BLaER1 treated with 17β-estradiol and CSF1 and Interleukin-3, amounts not matched to agents 10 nM and 100 nM (cell line): ENCODE data around the gene PARD3.
"Not testable (repeated sequence)": the region's sequence is repeated elsewhere in the genome, so short reads cannot be mapped to it uniquely, and the experiment has no call there.

Experiments
- H3K27ac ChIP-seq, 11 experiments: shearing (Covaris generic); formaldehyde crosslinking; 2 replicates each; pipeline ENCODE4 v1.8.1; 2022
- H3K27me3 ChIP-seq, 11 experiments: shearing (Covaris generic); formaldehyde crosslinking; 2 replicates each; pipeline ENCODE4 v1.8.1; 2022
- H3K36me3 ChIP-seq, 11 experiments: shearing (Covaris generic); formaldehyde crosslinking; 2 replicates each; pipeline ENCODE4 v1.8.1; 2022
- H3K4me1 ChIP-seq, 10 experiments: shearing (Covaris generic); formaldehyde crosslinking; 2 replicates each; pipeline ENCODE4 v1.8.1; 2022
- H3K4me2 ChIP-seq, 11 experiments: shearing (Covaris generic); formaldehyde crosslinking; 2 replicates each; pipeline ENCODE4 v1.8.1; 2022
- H3K4me3 ChIP-seq, 10 experiments: shearing (Covaris generic); formaldehyde crosslinking; 2 replicates each; pipeline ENCODE4 v1.8.1; 2022
- H3K9ac ChIP-seq, 11 experiments: shearing (Covaris generic); formaldehyde crosslinking; 2 replicates each; pipeline ENCODE4 v1.8.1; 2022
- H3K9me3 ChIP-seq, 11 experiments: shearing (Covaris generic); formaldehyde crosslinking; replicated peaks in 1 of 11; 2 replicates each; pipeline ENCODE4 v1.8.1; 2022
- H4K20me1 ChIP-seq, 11 experiments: shearing (Covaris generic); formaldehyde crosslinking; 2 replicates each; pipeline ENCODE4 v1.8.1; 2022
- Cebpa-rat ChIP-seq, 11 experiments: shearing (Covaris generic); IDR thresholded peaks; 2 replicates each; pipeline ENCODE4 v1.8.1; 2022

PARD3 gene

DNA sequence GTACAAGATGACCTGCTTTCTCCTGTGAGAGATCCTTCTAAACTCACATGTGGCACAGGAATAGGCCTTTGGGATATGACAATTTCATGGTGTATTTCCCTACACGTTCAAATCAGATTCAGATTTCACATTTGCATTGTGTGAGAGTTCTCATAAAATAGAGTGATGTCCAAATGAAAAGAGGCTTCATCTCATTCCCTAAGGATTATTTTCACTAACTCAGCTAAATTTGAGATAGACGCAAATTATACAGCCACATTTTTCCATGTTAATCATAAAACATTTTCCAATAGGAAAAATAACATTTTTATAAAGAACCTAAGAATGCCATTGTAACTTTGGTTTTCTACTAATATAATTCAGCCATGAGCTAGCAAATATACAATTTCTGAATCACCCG lies 35.5 kb upstream of the PARD3 start:
- Histone ChIP-seq H3K4me3 (no peak overlapping the region), H3K9ac (no peak overlapping the region), H3K27ac (no peak overlapping the region), H3K4me2 (no peak overlapping the region), H3K4me1 (no peaks in the 10 kb centered on the region), H4K20me1 (no peaks in the 10 kb centered on the region), H3K36me3 (no peaks in the 10 kb centered on the region), H3K27me3 (no peaks in the 10 kb centered on the region), H3K9me3 (no peaks in the 10 kb centered on the region)
- TF ChIP-seq Cebpa-rat (IDR thresholded peaks at IDR 0.05), result no peak

DNA sequence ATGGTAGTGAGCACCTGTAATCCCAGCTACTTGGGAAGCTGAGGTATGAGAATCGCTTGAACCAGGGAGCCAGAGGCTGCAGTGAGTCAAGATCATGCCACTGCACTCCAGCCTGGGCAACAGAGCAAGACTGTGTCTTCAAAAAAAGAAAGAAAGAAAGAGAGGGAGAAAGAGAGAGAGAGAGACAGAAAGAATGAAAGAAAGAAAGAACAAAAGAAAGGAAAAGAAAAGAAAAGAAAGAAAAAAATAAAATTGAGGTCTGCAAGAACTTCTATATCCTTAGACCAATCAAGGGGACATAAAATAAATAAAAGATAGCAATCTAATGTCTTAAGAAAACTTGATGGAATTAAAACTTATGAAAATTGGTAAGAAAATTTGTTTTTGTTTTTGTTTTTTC lies 34.9 kb upstream of the PARD3 start:
- Histone ChIP-seq H3K27me3 (no peaks in the 10 kb centered on the region), H3K9ac (no peak overlapping the region), H3K36me3 (no peaks in the 10 kb centered on the region), H3K27ac (no peak overlapping the region), H3K4me1 (no peaks in the 10 kb centered on the region), H3K4me3 (no peak overlapping the region), H4K20me1 (no peaks in the 10 kb centered on the region), H3K9me3 (no peaks in the 10 kb centered on the region), H3K4me2 (no peak overlapping the region)
- no peak for TF ChIP-seq Cebpa-rat (IDR thresholded peaks at IDR 0.05)

DNA sequence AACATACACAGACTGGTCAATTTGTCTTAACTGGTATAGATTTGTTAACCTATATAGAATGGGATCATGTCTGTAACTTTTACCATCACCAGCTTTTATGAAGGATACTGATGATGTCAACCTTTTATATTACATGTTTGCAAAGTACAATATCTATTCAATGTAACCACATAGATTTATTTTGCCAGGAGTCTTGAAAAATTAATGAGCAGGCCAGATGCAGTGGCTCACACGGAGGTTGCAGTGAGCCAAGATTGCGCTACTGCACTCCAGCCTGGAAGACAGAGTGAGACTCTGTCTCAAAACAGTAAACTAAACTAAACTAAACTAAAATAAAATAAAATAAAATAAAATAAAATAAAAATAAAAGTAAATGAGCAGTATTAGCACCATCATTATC lies 30.0 kb upstream of the PARD3 start:
- Histone ChIP-seq H3K27me3 (no peaks in the 10 kb centered on the region), H4K20me1 (no peaks in the 10 kb centered on the region), H3K4me1 (peaks cover 0 to 5% (median 0%) of the 10 kb centered on the region in 10 experiments; a peak in 2 of 20 replicates), H3K4me3 (no peak overlapping the region), H3K27ac (no peak overlapping the region), H3K4me2 (no peak overlapping the region), H3K9ac (no peak overlapping the region), H3K9me3 (no peaks in the 10 kb centered on the region), H3K36me3 (no peaks in the 10 kb centered on the region)
- no peak for TF ChIP-seq Cebpa-rat (IDR thresholded peaks at IDR 0.05)

DNA sequence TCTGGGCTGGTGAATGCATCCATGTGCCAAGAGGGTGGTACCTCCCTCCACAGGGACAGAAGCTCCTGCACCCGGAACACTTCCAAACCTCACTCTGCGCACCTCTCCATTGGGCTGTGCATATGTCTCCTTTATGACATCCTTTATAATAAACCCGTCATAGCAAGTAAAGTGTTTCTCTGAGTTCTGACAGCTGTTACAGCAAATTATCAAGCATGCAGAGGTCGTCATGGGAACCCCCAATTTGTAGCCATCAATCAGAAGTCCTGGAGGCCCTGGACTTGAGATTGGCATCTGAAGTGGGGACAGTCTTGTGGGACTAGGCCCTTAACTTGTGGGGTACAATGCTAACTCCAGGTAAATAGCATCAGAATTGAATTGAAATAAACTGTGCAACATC lies 29.4 kb upstream of the PARD3 start:
- no peaks in the 10 kb centered on the region for H3K9me3 ChIP-seq
- no peak overlapping the region for H3K9ac ChIP-seq

DNA sequence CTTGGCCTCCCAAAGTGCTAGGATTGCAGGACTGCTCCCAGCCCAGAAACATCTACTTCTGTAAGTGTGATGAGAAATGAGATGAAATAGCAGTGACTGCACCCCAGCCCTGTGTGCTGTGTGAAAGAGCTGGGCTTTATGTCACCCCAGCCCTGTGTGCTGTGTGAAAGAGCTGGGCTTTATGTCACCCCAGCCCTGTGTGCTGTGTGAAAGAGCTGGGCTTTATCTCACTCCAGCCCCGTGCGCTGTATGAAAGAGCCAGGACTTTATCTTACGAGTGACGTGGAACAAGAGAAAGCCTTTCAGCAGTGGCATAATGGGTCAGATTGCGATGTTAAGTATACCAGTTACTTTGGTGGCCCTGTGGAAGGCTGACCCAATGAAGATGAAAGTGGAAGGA lies 28.4 kb upstream of the PARD3 start:
- H3K27ac ChIP-seq, H3K4me1 ChIP-seq, H3K4me3 ChIP-seq, H3K9ac ChIP-seq, H3K4me2 ChIP-seq, H4K20me1 ChIP-seq, H3K36me3 ChIP-seq, H3K9me3 ChIP-seq, H3K27me3 ChIP-seq: not testable (repeated sequence)

More for the DNA sequence above, 29.4 kb upstream of the PARD3 start:
- no peaks in the 10 kb centered on the region for H4K20me1 ChIP-seq
- no peaks in the 10 kb centered on the region for H3K27me3 ChIP-seq
- no peaks in the 10 kb centered on the region for H3K36me3 ChIP-seq
- no peak for TF ChIP-seq Cebpa-rat (IDR thresholded peaks at IDR 0.05)
- H3K27ac ChIP-seq, result no peak overlapping the region
- no peak overlapping the region for H3K4me3 ChIP-seq
- H3K4me2 ChIP-seq, result no peak overlapping the region
- peaks cover 0 to 5% (median 0%) of the 10 kb centered on the region in 10 experiments; a peak in 2 of 20 replicates for H3K4me1 ChIP-seq

DNA sequence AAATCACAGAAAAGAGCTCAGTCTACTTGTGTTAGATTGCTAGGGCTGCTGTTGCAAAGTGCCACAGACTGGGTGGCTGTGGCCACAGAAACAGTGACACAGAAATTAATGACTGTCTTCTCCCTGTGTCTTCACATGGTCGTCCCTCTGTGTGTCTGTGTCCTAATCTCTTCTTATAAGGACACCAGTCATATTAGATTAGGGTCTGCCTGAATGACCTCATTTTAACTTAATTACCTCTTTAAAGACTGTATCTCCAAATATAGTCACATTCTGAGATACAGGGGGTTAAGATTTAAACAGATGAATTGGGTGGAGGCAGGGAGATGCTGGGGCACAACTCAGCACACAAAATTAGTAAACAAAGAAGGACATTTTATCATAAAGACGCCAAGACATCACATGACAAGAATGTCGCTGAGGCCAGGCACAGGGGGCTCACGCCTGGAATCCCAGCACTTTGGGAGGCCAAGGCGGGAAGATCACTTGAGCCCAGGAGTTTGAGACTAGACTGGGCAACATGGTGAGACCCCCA lies 23.3 kb upstream of the PARD3 start:
- peaks cover 0 to 3% (median 0%) of the 10 kb centered on the region in 11 experiments; a peak in 1 of 22 replicates for H3K27me3 ChIP-seq
- no peak overlapping the region for H3K4me3 ChIP-seq
- no peak overlapping the region for H3K9ac ChIP-seq
- TF ChIP-seq Cebpa-rat (IDR thresholded peaks at IDR 0.05), result no peak
- H3K9me3 ChIP-seq, result no peaks in the 10 kb centered on the region
- no peak overlapping the region for H3K27ac ChIP-seq
- H3K4me1 ChIP-seq, result peaks cover 0 to 40% (median 18%) of the 10 kb centered on the region in 10 experiments; a peak in 13 of 20 replicates
- H4K20me1 ChIP-seq, result no peaks in the 10 kb centered on the region
- H3K4me2 ChIP-seq, result peak overlapping the region in 2 of 11 experiments; percentile 14 to 42; a peak in 4 of 22 replicates
- no peaks in the 10 kb centered on the region for H3K36me3 ChIP-seq

DNA sequence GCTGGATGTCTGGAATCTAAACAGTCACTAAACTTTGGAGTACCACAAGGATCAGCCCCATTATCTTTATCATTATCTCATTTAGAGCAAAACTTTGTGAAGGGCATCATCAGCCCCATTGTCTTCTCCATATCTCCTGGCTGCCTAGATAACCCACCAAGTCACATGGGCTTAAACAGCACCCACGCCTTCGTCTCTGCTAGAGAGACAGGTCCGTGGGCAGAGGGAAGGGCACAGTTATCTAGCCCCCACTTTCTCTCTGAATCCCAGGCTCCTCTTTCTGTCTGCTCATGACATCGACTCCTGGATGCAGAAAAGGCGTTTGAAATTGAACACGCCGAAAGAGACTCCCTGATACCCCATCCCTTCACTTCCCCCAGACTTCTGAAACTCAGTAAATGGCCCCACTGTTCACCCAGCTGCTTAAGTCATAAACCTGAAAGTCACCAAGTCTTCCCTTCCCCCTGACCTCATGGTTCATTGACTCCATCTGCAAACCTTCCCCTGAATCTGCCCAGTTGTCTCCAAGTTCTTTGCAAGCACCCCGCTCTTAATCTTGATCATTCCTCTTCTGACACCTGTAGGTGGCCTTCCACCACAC lies 20.9 kb upstream of the PARD3 start:
- no peak for TF ChIP-seq Cebpa-rat (IDR thresholded peaks at IDR 0.05)
- H3K27ac ChIP-seq, result no peak overlapping the region
- H4K20me1 ChIP-seq, result no peaks in the 10 kb centered on the region
- H3K36me3 ChIP-seq, result no peaks in the 10 kb centered on the region
- peak overlapping the region in 8 of 11 experiments; percentile 33 to 56 (median 49); a peak in 16 of 22 replicates for H3K4me2 ChIP-seq
- no peak overlapping the region for H3K4me3 ChIP-seq
- no peaks in the 10 kb centered on the region; a peak in 1 of 22 replicates for H3K9me3 ChIP-seq
- peaks cover 0 to 3% (median 0%) of the 10 kb centered on the region in 11 experiments; a peak in 1 of 22 replicates for H3K27me3 ChIP-seq
- H3K9ac ChIP-seq, result no peak overlapping the region
- peaks cover 0 to 43% (median 21%) of the 10 kb centered on the region in 10 experiments; a peak in 13 of 20 replicates for H3K4me1 ChIP-seq

DNA sequence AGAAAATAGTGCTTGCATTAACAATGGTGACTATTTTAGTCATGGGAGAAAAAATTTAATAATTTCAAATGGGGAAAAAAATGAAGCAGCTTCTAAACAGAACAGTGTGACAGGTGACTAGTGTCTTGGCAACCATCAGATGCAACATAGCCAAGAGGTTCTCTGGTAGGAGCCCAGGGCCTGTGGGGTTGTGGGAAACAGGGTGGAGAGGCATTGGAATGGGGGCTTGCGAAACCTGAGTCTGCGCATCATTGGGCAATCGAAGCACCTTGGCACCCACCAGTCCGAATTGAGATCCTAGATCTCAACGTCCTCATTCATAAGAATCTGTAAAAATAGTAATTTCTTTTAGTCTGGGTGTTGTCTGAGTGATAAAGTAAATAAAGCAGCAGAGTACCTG lies 19.2 kb upstream of the PARD3 start:
- no peak overlapping the region for H3K27ac ChIP-seq
- H3K9me3 ChIP-seq, result no peaks in the 10 kb centered on the region; a peak in 1 of 22 replicates

DNA sequence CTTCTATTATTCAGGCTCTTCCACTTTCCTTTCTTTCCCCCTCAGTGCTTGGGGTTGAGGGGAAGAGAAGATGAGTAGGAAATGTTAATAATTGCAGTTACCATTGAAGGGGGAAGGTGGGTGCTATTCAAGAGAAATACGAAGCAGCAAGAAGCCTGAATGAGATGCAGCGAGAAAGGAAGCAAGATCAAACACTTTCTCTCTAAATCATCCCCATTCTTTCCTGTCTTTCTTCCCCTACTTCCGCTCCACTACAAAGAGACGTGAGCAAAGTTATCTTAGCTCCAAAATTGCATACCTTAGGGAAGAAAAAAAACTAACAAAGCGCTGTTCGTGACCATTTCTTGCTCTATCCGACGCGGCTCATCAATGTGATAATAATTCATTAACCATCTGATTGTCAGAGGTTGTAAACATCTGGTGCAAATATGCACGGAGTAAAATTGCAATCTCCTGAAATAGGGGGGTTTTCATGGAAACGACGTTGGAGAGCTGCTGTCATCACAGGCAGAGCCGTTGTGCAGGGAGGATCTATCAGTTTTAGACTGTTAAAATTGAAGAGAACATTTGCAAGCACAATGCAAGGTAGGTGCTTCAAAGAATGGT lies 15.2 kb upstream of the PARD3 start:
- Histone ChIP-seq H3K9ac (peak overlapping the region in 2 of 11 experiments; percentile 7 to 37; a peak in 3 of 22 replicates), H3K27ac (no peak overlapping the region), H3K36me3 (no peaks in the 10 kb centered on the region), H3K9me3 (no peaks in the 10 kb centered on the region; a peak in 1 of 22 replicates), H3K27me3 (no peaks in the 10 kb centered on the region; a peak in 1 of 22 replicates), H3K4me1 (peaks cover 7 to 34% (median 23%) of the 10 kb centered on the region in 10 experiments; a peak in 19 of 20 replicates), H4K20me1 (no peaks in the 10 kb centered on the region), H3K4me2 (peak overlapping the region; percentile 44 to 81 (median 69); a peak in 21 of 22 replicates), H3K4me3 (peak overlapping the region in 2 of 10 experiments; percentile 11 to 22; a peak in 2 of 20 replicates)
- TF ChIP-seq Cebpa-rat (IDR thresholded peaks at IDR 0.05), result no peak

More for the DNA sequence above, 19.2 kb upstream of the PARD3 start:
- peaks cover 0 to 3% (median 0%) of the 10 kb centered on the region in 11 experiments; a peak in 2 of 22 replicates for H3K27me3 ChIP-seq
- H3K36me3 ChIP-seq, result no peaks in the 10 kb centered on the region
- TF ChIP-seq Cebpa-rat (IDR thresholded peaks at IDR 0.05), result peak in 1 of 11 experiments; percentile 18; a peak in 1 of 22 replicates
- peak overlapping the region in 1 of 11 experiments; percentile 7; a peak in 1 of 22 replicates for H3K4me2 ChIP-seq
- H3K9ac ChIP-seq, result no peak overlapping the region
- H3K4me1 ChIP-seq, result peaks cover 7 to 60% (median 37%) of the 10 kb centered on the region in 10 experiments; a peak in 19 of 20 replicates
- no peak overlapping the region for H3K4me3 ChIP-seq
- no peaks in the 10 kb centered on the region for H4K20me1 ChIP-seq
